Astrocyte of the hippocampus (primary cell): Measurements from ENCODE around the gene PLAU.
"Not testable (repeated sequence)": the region's sequence is repeated elsewhere in the genome, so short reads cannot be mapped to it uniquely, and the experiment has no call there.

ENCODE experiments used
- DNase-seq: peaks from one replicate; pipeline ENCODE4 v3.0.0; 2011; ENCODE audit warnings: low read depth, low spot score

PLAU gene

GRCh38 chr10:73876566-73876965 is 34.4 kb upstream of the PLAU start:
- DNase-seq = no peak

GRCh38 chr10:73876971-73877370 is 34.0 kb upstream of the PLAU start:
- no peak for DNase-seq

GRCh38 chr10:73877533-73878160 is 33.3 kb upstream of the PLAU start:
- DNase-seq = no peak

- no peak for DNase-seq
Observed at GRCh38 chr10:73878365-73878764, 32.6 kb upstream of the PLAU start.

GRCh38 chr10:73879296-73880173 is 31.4 kb upstream of the PLAU start:
- peak; percentile 92 for DNase-seq

- DNase-seq = no peak
Observed at GRCh38 chr10:73881221-73881919, 29.6 kb upstream of the PLAU start.

GRCh38 chr10:73884017-73884416 is 26.9 kb upstream of the PLAU start:
- no peak for DNase-seq

GRCh38 chr10:73886085-73886529 is 24.8 kb upstream of the PLAU start:
- DNase-seq = peak; percentile 90

- DNase-seq = no peak
Observed at GRCh38 chr10:73886661-73887293, 24.2 kb upstream of the PLAU start.

GRCh38 chr10:73887294-73888039 is 23.5 kb upstream of the PLAU start:
- DNase-seq = peak; percentile 98

GRCh38 chr10:73888514-73888913 is 22.4 kb upstream of the PLAU start:
- no peak for DNase-seq

GRCh38 chr10:73889014-73889413 is 21.9 kb upstream of the PLAU start:
- peak; percentile 80 for DNase-seq

GRCh38 chr10:73889416-73889815 is 21.5 kb upstream of the PLAU start:
- DNase-seq = peak; percentile 29

- DNase-seq = no peak
Observed at GRCh38 chr10:73890261-73890660, 20.7 kb upstream of the PLAU start.

- not testable (repeated sequence) for DNase-seq
Observed at GRCh38 chr10:73890830-73891229, 20.1 kb upstream of the PLAU start.

- no peak for DNase-seq
Observed at GRCh38 chr10:73891540-73891939, 19.4 kb upstream of the PLAU start.

- peak; percentile 86 for DNase-seq
Observed at GRCh38 chr10:73892310-73893030, 18.5 kb upstream of the PLAU start.

GRCh38 chr10:73893426-73893825 is 17.5 kb upstream of the PLAU start:
- no peak for DNase-seq

- DNase-seq = peak; percentile 93
Observed at GRCh38 chr10:73894245-73894971, 16.5 kb upstream of the PLAU start.

- DNase-seq = not testable (repeated sequence)
Observed at GRCh38 chr10:73895381-73895780, 15.6 kb upstream of the PLAU start.
